KOPT-K1 (cell line): ENCODE data around the gene FGD1.

ENCODE experiments used
- H3K27ac ChIP-seq: fragments of 200-600 bp; sonication (generic); 2 replicates; pipeline ENCODE4 v1.5.1; 2016; ENCODE audit warnings: antibody characterized with exemption, mild to moderate bottlenecking, low read depth, low read length; ENCODE audit not compliant: poor library complexity, severe bottlenecking
- H3K36me3 ChIP-seq: fragments of 200-600 bp; sonication (generic); 2 replicates; pipeline ENCODE4 v1.5.1; 2017; ENCODE audit warnings: antibody characterized with exemption, mild to moderate bottlenecking, low read length, moderate library complexity; ENCODE audit not compliant: insufficient read depth
- H3K9me3 ChIP-seq: fragments of 200-600 bp; sonication (generic); 2 replicates; pipeline ENCODE4 v1.5.1; 2017; ENCODE audit warnings: antibody characterized with exemption, low read length, mild to moderate bottlenecking; ENCODE audit not compliant: insufficient read depth, poor library complexity, severe bottlenecking

Gene FGD1

DNA sequence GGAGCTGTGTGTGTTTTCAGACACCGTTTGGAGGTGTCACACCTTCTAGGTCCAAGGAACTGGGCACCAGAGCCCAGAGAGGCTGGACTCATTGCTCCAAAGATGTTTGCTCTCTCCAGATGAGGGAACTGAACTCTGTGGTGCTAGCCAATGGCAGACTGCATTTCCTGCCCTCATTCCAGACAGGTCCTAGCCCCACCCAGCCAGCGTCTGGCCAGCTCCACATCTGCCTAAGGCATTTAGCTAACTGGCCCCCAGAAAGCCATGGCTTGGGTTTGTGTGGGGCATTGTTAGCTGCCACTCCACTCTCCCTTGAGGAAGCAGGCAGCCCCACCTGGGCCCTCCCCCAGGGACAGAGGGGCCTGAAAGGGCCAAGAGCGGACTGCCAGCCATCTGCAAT, 11.4 kb downstream of the FGD1 start:
- Histone ChIP-seq H3K36me3 (no peaks in the 10 kb centered on the region), H3K9me3 (no peaks in the 10 kb centered on the region), H3K27ac (no peak overlapping the region)

DNA sequence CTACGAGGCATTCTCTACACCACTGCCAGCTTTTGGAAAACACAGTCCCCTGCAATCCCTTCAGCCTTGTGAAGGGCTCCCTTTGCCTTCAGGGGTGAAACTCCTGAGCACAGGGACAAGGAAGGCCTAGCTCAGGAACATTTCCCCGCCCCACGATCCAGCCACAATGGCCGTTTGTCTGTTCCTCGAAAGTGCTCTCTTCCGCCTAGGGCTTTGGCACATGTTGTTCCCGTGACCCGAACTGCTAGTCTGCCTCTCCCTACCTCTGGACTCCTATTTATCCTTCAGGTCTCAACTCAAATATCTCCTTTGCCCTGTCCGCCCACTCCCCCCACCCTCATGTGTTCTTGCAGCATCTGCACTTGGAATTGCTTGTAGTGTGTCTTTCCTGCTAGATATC, 12.1 kb downstream of the FGD1 start:
- H3K9me3 ChIP-seq: no peaks in the 10 kb centered on the region
- no peaks in the 10 kb centered on the region for H3K36me3 ChIP-seq
- no peak overlapping the region for H3K27ac ChIP-seq

DNA sequence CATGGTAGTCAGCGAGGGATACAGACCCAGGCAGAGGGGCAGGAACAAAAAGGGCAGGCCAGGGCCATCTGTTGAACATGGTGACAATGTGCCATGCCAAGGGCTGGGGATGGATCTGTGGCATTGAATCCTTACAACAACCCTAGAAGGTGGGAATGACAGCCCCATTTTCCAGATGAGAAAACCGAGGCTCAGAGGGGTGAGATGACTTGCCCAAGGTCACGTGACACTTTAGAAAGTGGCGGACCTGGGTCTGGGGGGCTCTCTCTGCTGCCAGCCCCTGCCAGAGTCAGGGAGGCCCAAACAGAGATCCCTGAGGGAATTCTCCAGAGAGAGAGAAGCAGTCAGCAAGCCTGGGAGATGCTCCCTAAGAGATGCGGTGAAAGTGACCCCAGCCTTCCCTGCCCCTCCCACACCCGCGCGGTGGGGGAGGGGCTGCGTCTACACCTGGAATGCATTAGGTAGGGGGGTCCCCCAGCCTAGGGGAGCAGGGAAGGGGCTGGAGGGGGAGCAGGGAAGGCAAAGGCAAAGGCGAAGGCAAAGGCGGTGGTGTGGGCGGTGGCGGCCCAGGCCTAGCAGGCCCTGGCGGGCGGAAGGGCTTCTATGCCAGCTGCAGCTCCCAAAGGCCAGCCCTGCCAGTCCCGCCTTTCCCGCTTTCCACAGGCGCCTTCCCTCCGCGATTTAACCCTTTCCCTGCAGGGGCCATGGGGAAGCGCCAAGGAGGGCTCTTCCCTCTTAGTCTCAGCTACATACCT, 13.0 kb downstream of the FGD1 start:
- no peak overlapping the region for H3K27ac ChIP-seq
- no peaks in the 10 kb centered on the region for H3K9me3 ChIP-seq
- no peaks in the 10 kb centered on the region for H3K36me3 ChIP-seq

DNA sequence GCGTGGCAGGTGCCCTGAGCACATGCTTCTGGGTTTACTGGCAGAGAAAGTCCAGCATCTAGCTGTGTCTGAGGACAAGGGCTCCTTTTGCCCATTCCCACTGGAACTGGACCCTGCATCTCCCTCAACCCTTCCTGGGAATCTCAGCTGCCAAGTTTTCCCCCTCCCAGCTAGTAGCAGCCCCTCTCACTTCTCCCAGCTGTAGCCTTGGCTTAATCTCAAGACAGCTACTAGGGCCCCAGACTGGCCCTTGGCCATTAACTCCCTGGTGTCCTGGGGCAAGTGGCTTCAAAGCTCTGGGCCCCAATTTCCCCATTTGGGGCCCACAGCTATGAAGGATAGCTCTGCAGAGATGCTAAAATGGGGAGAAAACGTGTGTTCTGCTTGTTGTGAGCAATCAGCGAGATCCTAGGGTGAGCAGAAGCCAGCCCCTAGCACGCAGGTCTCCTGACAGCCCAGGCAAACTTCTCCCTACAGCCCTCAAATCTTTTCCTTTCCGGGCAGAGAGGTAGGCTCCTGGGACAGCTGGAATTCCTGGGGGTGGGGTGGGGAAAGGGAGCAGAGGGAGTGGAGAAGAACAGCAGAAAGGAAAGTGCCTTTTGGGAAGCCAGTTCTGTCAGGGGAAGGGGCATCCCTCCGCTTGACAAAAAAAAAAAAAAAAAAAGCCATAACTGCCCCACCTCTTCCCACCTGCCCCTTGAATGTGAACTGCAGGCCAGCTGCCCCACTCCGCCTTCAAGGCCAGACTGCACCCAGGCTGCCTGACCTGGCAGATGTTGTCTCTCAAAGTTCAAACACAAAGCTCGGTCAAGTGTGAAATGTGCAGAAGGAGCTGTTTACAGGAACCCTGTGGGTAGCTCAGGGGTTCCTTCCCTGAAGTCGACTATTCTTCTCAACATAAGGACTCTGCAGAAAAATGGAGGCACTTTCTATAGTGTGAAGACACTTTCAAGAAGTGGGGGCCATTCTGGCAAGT, 16.6 kb downstream of the FGD1 start:
- no peak overlapping the region for H3K27ac ChIP-seq
- no peaks in the 10 kb centered on the region for H3K9me3 ChIP-seq

DNA sequence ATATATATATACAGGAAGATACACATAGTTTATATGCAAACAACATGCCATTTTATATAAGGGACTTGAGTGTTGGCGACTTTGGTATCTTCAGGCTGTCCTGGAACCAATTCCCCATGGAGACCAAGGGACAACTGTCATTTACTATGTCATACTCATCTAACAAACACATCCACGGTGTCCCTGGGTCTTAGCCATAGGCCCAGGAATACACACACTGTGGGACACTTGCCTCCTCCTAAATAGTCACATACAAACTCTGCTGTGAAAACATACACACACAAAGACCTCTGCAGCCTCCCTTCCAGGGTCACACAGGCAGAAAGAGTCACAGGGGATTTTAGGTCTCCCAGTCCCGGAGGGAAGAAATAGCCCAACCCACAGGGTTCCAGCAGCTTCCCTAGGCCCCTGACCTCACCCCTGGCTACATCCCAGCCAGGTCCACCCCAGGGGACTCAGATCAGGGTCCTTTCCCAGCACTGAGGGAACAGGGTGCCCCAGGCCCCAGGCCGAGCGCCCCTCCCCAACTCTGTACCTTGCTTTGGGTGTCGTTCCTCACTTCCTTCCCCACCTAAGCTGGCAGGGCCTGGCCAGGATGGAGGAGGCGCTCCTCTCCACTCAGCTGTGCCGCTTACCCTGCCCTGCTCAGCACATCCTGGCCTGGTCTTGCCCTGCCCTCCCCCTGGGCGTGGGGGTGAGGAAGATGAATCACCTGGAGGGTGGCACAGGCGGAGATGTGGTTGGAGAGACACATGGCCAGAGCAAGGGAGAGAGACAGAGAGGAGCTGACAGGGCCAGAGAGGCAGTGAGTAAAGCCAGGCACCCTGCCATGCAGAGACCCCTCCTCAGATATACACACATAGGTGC, 21.8 kb downstream of the FGD1 start:
- Histone ChIP-seq H3K36me3 (no peaks in the 10 kb centered on the region), H3K27ac (no peak overlapping the region), H3K9me3 (no peaks in the 10 kb centered on the region)

More for the DNA sequence above, 16.6 kb downstream of the FGD1 start:
- H3K36me3 ChIP-seq: no peaks in the 10 kb centered on the region

DNA sequence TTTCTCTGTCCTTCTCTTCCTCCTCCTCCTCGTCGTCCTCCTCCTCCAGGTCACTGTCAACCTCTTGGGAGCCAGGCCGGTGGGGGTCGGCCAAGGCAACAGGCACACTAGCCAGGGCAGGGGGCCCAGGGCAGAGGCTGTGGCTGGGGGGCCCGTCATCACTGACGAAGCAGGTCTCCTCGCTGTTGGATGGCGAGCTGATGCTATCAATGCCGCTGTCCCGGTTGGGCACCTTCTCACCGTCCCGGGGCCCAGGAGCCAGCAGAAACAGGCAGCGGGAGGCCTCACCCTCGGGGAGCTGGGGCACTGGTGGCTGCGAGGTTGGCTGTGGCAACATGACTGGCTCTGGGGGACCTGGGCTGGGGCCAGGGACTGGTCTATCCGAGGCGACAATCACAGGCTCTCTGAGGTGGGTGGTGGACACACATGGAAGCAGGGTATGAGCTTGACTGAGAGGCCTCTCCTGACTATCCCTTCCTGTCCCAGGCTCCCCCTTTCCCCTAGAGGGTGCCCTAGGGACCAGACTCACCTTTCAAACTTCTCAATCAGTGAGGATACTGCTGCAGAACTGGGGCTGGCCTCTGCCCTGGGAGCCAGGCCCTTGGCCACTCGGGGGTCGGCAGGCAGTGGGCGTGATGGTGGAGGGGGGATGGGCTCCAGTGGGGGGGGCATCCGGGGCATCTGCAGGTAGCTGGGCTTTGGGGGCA, 25.8 kb downstream of the FGD1 start:
- H3K9me3 ChIP-seq: no peaks in the 10 kb centered on the region
- no peaks in the 10 kb centered on the region for H3K36me3 ChIP-seq
- no peak overlapping the region for H3K27ac ChIP-seq

DNA sequence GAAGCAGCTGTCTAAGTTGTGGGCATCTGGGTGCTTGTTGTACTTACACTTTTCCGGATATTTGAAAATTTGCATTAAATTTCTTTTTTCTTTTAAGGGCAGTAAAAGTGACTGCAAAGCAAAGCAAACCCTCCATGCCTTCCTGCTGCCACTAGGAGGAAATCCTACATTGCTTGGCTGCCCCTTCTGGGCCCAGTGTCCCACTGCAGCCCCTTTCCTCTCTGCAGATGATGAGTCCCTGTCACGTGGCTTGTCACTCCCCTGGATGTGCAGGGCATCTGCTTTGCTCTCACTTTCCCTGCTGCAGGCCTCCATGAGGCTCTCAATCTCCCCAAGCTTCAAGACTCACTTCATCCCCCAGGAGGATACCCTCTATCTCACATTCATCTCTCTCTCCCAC, 43.1 kb downstream of the FGD1 start:
- Histone ChIP-seq H3K9me3 (no peaks in the 10 kb centered on the region), H3K27ac (no peak overlapping the region), H3K36me3 (no peaks in the 10 kb centered on the region)

DNA sequence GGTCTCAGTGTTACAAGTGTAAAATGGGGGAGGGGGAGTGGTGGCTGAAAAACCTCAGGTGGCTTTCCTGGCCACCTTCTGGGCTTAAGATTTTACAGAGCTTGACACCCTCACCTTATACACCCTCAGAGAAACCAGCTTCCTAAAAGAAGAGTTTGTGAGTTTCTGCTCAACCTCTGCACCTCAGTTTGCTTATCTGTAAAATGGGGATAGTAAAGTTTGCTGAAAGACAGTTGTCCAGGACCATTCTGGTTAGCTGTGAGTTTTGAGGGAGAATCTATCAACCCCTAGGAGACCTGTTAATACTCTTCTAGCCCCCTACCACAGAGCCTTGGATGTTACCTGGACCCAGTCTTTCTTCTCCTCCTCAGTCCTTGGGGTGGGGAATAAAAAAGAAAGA, 46.1 kb downstream of the FGD1 start:
- Histone ChIP-seq H3K27ac (no peak overlapping the region), H3K36me3 (peaks cover 12% of the 10 kb centered on the region), H3K9me3 (no peaks in the 10 kb centered on the region)

DNA sequence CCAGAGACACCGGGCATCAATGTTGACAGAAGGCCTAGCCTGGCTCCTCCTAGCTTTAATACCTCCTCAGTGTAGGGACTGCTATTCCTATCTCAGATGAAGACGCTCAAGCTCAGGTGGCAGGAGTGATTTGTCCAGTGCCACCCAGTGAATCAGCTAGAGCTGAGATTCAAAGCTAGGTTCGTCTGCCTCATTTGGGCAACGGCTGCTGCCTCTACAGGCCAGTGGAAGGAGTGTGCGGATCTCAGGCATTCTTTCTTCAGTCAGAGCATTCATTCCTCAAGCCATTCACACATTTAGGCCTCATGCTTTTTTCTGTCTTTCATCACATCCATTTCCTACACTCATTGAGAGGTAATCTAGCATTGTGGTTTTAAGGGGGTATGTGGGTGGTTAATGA, 48.6 kb downstream of the FGD1 start:
- peaks cover 32% of the 10 kb centered on the region for H3K36me3 ChIP-seq
- H3K9me3 ChIP-seq: no peaks in the 10 kb centered on the region
- H3K27ac ChIP-seq: no peak overlapping the region

DNA sequence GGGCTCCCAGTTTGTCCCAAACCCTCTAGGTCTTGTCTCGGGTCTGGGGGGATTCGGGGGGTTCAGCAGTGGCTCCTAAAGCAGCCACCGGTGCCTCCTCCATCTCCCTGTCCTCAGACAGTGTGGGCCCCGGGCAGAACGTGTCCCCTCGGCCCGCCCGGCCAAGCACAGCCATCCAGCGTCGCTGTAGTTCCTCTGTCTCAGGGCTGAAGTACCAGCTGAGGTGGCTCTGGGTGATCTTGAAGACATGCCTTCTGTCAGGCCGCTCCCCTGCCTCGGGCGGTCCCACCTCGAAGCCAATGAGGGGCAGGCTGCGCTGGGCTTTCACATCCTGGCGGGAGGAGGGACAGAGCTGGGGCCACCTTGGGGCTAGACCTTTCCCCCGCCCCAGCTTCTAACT, 50.0 kb downstream of the FGD1 start:
- Histone ChIP-seq H3K36me3 (peaks cover 32% of the 10 kb centered on the region), H3K27ac (no peak overlapping the region), H3K9me3 (no peaks in the 10 kb centered on the region)

DNA sequence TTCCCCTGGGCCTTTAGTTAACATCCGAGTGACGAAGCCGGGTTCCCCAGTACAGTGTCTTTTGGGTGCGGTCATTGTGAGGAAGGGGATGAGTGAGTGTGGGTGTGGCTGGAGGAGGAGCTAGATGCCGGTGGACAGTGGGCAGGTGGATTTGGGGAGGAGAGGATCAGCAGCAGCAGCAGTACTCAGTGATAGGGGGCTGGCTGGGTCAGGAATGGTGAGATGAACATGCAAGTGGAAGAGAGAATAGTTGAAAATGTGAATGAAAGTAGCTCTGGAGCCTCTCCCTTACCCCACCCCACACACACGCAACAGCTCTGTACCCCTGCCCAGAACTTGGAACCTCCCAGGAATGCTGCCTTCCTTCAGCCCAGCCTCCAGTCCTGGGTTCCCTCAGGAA, 51.3 kb downstream of the FGD1 start:
- no peaks in the 10 kb centered on the region for H3K9me3 ChIP-seq
- H3K36me3 ChIP-seq: peaks cover 32% of the 10 kb centered on the region
- H3K27ac ChIP-seq: no peak overlapping the region

DNA sequence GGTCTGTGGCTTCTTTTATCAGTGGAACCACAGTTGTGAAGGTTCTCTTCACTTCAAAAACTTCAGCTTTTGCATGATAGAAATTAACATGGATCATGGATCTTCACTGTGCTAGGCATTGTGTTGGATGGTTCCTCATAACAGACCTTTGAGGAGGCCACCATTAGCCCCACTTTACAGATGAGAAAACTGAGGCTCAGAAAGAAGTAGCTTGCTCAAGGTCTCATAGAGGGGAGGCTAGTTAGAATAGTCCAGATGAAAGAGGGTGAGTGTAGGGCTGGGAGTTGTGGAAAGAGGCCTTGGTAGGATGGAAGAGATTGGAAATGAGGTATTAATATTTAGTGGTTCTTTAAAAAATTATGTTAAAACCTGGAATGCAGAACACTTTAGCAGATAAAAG, 53.2 kb downstream of the FGD1 start:
- Histone ChIP-seq H3K27ac (no peak overlapping the region), H3K9me3 (no peaks in the 10 kb centered on the region), H3K36me3 (peaks cover 32% of the 10 kb centered on the region)

DNA sequence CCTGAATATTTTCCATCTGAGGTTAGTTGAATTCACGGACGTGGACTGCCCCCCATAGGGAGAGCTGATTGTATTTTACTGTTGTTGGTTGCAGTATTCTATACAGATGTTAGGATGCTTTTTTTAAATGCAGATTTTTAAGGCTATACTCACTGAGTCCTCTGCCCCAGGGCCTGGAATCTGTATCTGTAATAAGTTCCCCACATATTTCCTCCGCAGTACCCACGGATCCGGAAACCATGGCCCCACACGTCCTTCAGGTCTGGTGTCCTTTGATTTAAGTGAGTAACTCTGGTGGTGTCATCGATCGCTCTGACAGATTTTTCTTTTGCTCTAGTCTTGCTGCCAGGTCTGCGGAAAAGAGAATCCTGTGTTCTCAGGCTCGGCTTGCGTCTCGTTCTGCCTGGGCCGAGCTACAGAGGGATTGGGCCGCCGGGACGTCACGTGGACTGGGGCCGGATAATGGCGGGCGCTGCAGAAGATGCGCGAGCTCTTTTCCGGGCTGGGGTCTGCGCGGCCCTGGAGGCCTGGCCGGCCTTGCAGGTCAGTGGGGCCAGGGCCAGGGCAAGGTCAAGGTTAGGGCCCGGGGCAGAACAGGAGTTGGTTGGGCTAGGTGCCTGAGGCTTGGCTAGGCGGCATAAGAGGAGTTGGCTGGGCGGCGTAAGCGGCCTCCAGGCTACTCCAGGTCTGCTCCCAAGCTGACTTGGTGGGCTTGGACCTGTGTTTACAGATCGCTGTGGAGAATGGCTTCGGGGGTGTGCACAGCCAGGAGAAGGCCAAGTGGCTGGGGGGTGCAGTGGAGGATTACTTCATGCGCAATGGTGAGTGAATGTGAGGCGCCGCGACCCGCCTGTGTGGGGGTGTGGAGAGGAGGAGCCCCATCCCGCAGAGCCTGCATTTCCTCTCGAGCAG, 55.8 kb downstream of the FGD1 start, which contains the start of gene TSR2:
TSS of gene TSR2 (plus strand) at position 445 of the 912 bp plus-strand sequence. CDS start at position 463, 18 bp downstream.
- peak within 1 kb of the TSS; percentile 69 for H3K27ac ChIP-seq
- no peaks in the 10 kb centered on the region for H3K9me3 ChIP-seq

More for the DNA sequence above, 55.8 kb downstream of the FGD1 start, which contains the start of gene TSR2:
- H3K36me3 ChIP-seq: peaks cover 23% of the 10 kb centered on the region
